H9 (cell line): ENCODE results near the gene SORCS2. TPM values are rescaled to one million over a fixed set of nuclear protein-coding genes. Genes with fewer than 3 reads are reported as not detected.

ENCODE experiments used
- DNase-seq: peaks from one replicate; pipeline ENCODE4 v3.0.0-alpha.2; 2017
- H2AFZ ChIP-seq: one replicate; pipeline ENCODE4 v1.6.1; 2013; ENCODE audit warnings: mild to moderate bottlenecking, low read length, control low read depth, moderate library complexity
- H2AK5ac ChIP-seq: 2 replicates; pipeline ENCODE4 v1.6.1; 2013; ENCODE audit warnings: low read length, control low read depth, mixed read lengths; ENCODE audit not compliant: insufficient read length
- H2BK120ac ChIP-seq: one replicate; pipeline ENCODE4 v1.6.1; 2013; ENCODE audit warnings: low read depth, mild to moderate bottlenecking, low read length, control low read depth, inconsistent platforms; ENCODE audit not compliant: poor library complexity, severe bottlenecking
- H2BK12ac ChIP-seq: 2 replicates; pipeline ENCODE4 v1.6.1; 2013; ENCODE audit warnings: low read length, control low read depth, mixed read lengths, low read depth; ENCODE audit not compliant: insufficient read length
- H2BK15ac ChIP-seq: 2 replicates; pipeline ENCODE4 v1.6.1; 2013; ENCODE audit warnings: low read depth, low read length, control low read depth
- H2BK20ac ChIP-seq: one replicate; pipeline ENCODE4 v1.6.1; 2013; ENCODE audit warnings: low read depth, mild to moderate bottlenecking, low read length, control low read depth, inconsistent platforms; ENCODE audit not compliant: poor library complexity, severe bottlenecking
- H2BK5ac ChIP-seq: 2 replicates; pipeline ENCODE4 v1.6.1; 2013; ENCODE audit warnings: low read length, control low read depth, mixed read lengths; ENCODE audit not compliant: insufficient read length
- H3K14ac ChIP-seq: 2 replicates; pipeline ENCODE4 v1.6.1; 2013; ENCODE audit warnings: low read length, control low read depth; ENCODE audit not compliant: insufficient read depth
- H3K18ac ChIP-seq: 2 replicates; pipeline ENCODE4 v1.6.1; 2013; ENCODE audit warnings: low read depth, mild to moderate bottlenecking, mixed read lengths, low read length, control low read depth; ENCODE audit not compliant: insufficient read length
- H3K23ac ChIP-seq: 2 replicates; pipeline ENCODE4 v1.6.1; 2013; ENCODE audit warnings: low read length, control low read depth, mixed read lengths, low read depth; ENCODE audit not compliant: insufficient read length
- H3K23me2 ChIP-seq: 2 replicates; pipeline ENCODE4 v1.6.1; 2013; ENCODE audit warnings: low read depth, mild to moderate bottlenecking, mixed read lengths, low read length, control low read depth; ENCODE audit not compliant: insufficient read length, poor library complexity, severe bottlenecking
- H3K27ac ChIP-seq: 2 replicates; pipeline ENCODE4 v1.5.1; 2013; ENCODE audit warnings: low read length, control low read depth, mixed read lengths, low read depth; ENCODE audit not compliant: insufficient read length
- H3K27me3 ChIP-seq: 2 replicates; pipeline ENCODE4 v1.6.1; 2013; ENCODE audit warnings: low read length, control low read depth, inconsistent platforms; ENCODE audit not compliant: insufficient read depth
- H3K4ac ChIP-seq: 2 replicates; pipeline ENCODE4 v1.6.1; 2013; ENCODE audit warnings: low read depth, mild to moderate bottlenecking, control low read depth, inconsistent platforms, low read length, moderate library complexity
- H3K4me1 ChIP-seq: 2 replicates; pipeline ENCODE4 v1.6.1; 2013; ENCODE audit warnings: low read length, control low read depth, inconsistent platforms; ENCODE audit not compliant: insufficient read depth
- H3K4me2 ChIP-seq: 2 replicates; pipeline ENCODE4 v1.6.1; 2013; ENCODE audit warnings: low read length, control low read depth, mixed read lengths; ENCODE audit not compliant: insufficient read length, insufficient read depth
- H3K56ac ChIP-seq: 2 replicates; pipeline ENCODE4 v1.6.1; 2013; ENCODE audit warnings: low read depth, mild to moderate bottlenecking, mixed read lengths, low read length, control low read depth; ENCODE audit not compliant: insufficient read length
- H3K79me1 ChIP-seq: 2 replicates; pipeline ENCODE4 v1.6.1; 2013; ENCODE audit warnings: low read depth, mild to moderate bottlenecking, moderate library complexity, low read length, control low read depth, inconsistent platforms; ENCODE audit not compliant: insufficient read depth, poor library complexity, severe bottlenecking
- H3K79me2 ChIP-seq: 2 replicates; pipeline ENCODE4 v1.6.1; 2013; ENCODE audit warnings: low read length, control low read depth, inconsistent platforms; ENCODE audit not compliant: insufficient read depth
- H3K9ac ChIP-seq: 2 replicates; pipeline ENCODE4 v1.6.1; 2013; ENCODE audit warnings: low read length, control low read depth, mixed read lengths; ENCODE audit not compliant: insufficient read length; ENCODE audit errors: extremely low read depth
- H3K9me3 ChIP-seq: one replicate; pipeline ENCODE4 v1.6.1; 2013; ENCODE audit warnings: low read depth, low read length, inconsistent platforms; ENCODE audit not compliant: control insufficient read depth
- H3T11ph ChIP-seq: one replicate; pipeline ENCODE4 v1.6.1; 2013; ENCODE audit warnings: mild to moderate bottlenecking, low read length, control low read depth, inconsistent platforms
- H4K20me1 ChIP-seq: one replicate; pipeline ENCODE4 v1.6.1; 2013; ENCODE audit not compliant: control insufficient read depth, insufficient read length, insufficient read depth
- H4K5ac ChIP-seq: 2 replicates; pipeline ENCODE4 v1.6.1; 2013; ENCODE audit warnings: low read depth, mild to moderate bottlenecking, mixed read lengths, low read length, control low read depth; ENCODE audit not compliant: insufficient read length
- H4K8ac ChIP-seq: replicated peaks from 2 replicates; pipeline ENCODE4 v1.6.1; 2013; ENCODE audit warnings: low read length, control low read depth, mixed read lengths, low read depth; ENCODE audit not compliant: insufficient read length
- H4K91ac ChIP-seq: 2 replicates; pipeline ENCODE4 v1.6.1; 2013; ENCODE audit warnings: low read depth, mild to moderate bottlenecking, moderate library complexity, mixed read lengths, low read length, control low read depth; ENCODE audit not compliant: insufficient read length
- H3K27ac Mint-ChIP-seq, 3 experiments: 2 replicates in 2 of 3; 3 replicates in 1 of 3; pipeline ENCODE4 v1.8.0; 2020 to 2021; ENCODE audit warnings: mixed read lengths in 3 of 3, mild to moderate bottlenecking in 1 of 3, moderate library complexity in 1 of 3
- H3K27me3 Mint-ChIP-seq: 2 replicates; pipeline ENCODE4 v1.8.0; 2021; ENCODE audit warnings: low read depth, mild to moderate bottlenecking, moderate library complexity, mixed read lengths
- H3K36me3 Mint-ChIP-seq, 3 experiments: 2 replicates in 2 of 3; 3 replicates in 1 of 3; pipeline ENCODE4 v1.8.0; 2020 to 2021; ENCODE audit warnings: low read depth in 3 of 3, mixed read lengths in 3 of 3; ENCODE audit not compliant: insufficient read depth in 1 of 3
- H3K4me1 Mint-ChIP-seq, 2 experiments: 2 replicates each; pipeline ENCODE4 v1.8.0; 2020; ENCODE audit warnings: mixed read lengths in 2 of 2
- H3K4me3 Mint-ChIP-seq, 2 experiments: 2 replicates in 1 of 2; 3 replicates in 1 of 2; pipeline ENCODE4 v1.8.0; 2020 to 2021; ENCODE audit warnings: mild to moderate bottlenecking in 2 of 2, mixed read lengths in 2 of 2, moderate library complexity in 1 of 2
- H3K9me3 Mint-ChIP-seq, 2 experiments: 2 replicates in 1 of 2; 3 replicates in 1 of 2; pipeline ENCODE4 v1.8.0; 2020; ENCODE audit warnings: mild to moderate bottlenecking in 2 of 2, mixed read lengths in 2 of 2, moderate library complexity in 1 of 2
- CTCF ChIP-seq: fragments of 200-600 bp; sonication (generic); conservative IDR thresholded peaks from 3 replicates; pipeline ENCODE4 v1.8.0; 2021; ENCODE audit warnings: antibody characterized with exemption, mild to moderate bottlenecking
- WGBS: extraction: QIAGEN DNeasy Blood & Tissue Kit; methylation state at CpG from one replicate; pipeline ENCODE4 v1.1.7; 2013; ENCODE audit warnings: missing lambda C conversion rate, low lambda C conversion rate, mixed read lengths; ENCODE audit not compliant: insufficient read length; ENCODE audit errors: extremely low coverage; 5-methylcytosine and 5-hydroxymethylcytosine counted together
- total RNA-seq: library from RNA; stranded (reverse); gene quantifications from 2 replicates; pipeline ENCODE4 v1.2.1, GENCODE V29; 2021

SORCS2 gene
- total RNA-seq, 1 experiment from 2014 or later: 0.57 TPM

DNA sequence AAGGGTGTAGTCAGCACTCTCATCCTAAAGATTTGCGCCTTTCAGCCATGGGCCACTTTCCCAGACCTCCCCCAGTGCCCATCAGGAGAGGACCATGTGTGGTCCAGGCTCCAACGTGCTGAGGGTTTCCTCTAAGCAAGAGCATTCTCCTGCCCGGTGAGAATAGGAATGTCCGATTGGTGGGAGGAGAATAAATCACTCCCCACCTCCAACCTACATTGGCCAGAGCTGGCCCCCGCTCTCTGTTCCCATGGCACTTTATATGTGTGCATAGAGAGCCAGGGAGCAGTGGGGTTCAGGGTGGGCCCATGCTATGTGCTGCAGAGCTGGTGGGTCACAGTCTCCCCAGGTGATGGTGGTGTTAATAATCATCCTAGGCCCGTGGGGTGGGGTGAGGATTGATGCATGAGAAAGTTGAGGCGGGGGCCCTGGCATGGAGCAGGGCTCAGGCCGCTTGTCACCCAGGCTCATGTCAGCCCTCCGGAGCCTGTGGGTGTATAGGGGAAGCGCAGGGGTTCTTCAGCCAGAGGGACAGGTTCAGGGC is 6.8 kb upstream of the SORCS2 start:
- Mint-ChIP-seq H3K36me3 (no peaks in the 10 kb centered on the region; a peak in 2 of 7 replicates), H3K4me3 (no peak overlapping the region), H3K4me1 (no peaks in the 10 kb centered on the region), H3K9me3 (peaks cover 2 to 7% of the 10 kb centered on the region in 2 experiments; a peak in 3 of 5 replicates), H3K27me3 (peaks cover 49% of the 10 kb centered on the region), H3K27ac (no peak overlapping the region)
- Histone ChIP-seq H3K9ac (no peak overlapping the region), H3K23me2 (no peaks in the 10 kb centered on the region), H3K27me3 (no peaks in the 10 kb centered on the region), H3K14ac (no peak overlapping the region), H3K79me2 (no peaks in the 10 kb centered on the region), H3K9me3 (no peaks in the 10 kb centered on the region), H3K27ac (no peak overlapping the region), H4K91ac (no peak overlapping the region), H2BK5ac (no peak overlapping the region), H2BK20ac (no peak overlapping the region), H3K23ac (no peak overlapping the region), H3K4ac (no peak overlapping the region), H4K20me1 (no peaks in the 10 kb centered on the region), H2BK120ac (no peak overlapping the region), H4K5ac (no peak overlapping the region), H2BK15ac (no peak overlapping the region), H2AK5ac (no peak overlapping the region), H3T11ph (no peak overlapping the region), H2AFZ (no peak overlapping the region), H3K4me2 (no peak overlapping the region), H3K18ac (no peak overlapping the region), H2BK12ac (no peak overlapping the region), H4K8ac (no peak overlapping the region), H3K4me1 (no peaks in the 10 kb centered on the region), H3K79me1 (no peaks in the 10 kb centered on the region), H3K56ac (no peak overlapping the region)
- WGBS: no CpG with 5 or more reads among the region's 10 CpGs
- DNase-seq: no peak
- no peak for TF ChIP-seq CTCF
